HG02938 (cell line): ENCODE results near the gene PHKA1.
"Not testable (repeated sequence)": the region's sequence is repeated elsewhere in the genome, so short reads cannot be mapped to it uniquely, and the experiment has no call there.

Experiments
- ATAC-seq: cut with Tn5 transposase; IDR thresholded peaks from one replicate; pipeline ENCODE4 v1.9.1; 2021; ENCODE audit warnings: mild to moderate bottlenecking, moderate library complexity; ENCODE audit not compliant: unreplicated experiment

Gene PHKA1

DNA sequence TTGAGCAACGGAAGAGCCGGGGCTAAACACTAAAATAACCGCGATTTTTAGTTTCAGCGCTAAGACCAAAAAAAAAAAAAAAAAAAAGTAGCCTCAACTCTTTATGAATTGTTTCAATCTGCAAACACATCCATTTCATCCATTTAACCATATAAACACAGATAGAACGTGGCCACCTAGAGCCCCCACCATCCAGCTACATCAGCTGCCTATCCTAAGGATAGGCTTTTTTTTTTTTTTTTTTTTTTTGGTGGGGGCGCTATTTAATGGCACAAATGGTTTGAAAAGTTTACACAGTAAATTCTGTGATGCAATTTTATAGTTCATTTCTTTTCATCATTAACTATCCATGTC, 141.0 kb downstream of the PHKA1 start:
- peak; percentile 23 for ATAC-seq

DNA sequence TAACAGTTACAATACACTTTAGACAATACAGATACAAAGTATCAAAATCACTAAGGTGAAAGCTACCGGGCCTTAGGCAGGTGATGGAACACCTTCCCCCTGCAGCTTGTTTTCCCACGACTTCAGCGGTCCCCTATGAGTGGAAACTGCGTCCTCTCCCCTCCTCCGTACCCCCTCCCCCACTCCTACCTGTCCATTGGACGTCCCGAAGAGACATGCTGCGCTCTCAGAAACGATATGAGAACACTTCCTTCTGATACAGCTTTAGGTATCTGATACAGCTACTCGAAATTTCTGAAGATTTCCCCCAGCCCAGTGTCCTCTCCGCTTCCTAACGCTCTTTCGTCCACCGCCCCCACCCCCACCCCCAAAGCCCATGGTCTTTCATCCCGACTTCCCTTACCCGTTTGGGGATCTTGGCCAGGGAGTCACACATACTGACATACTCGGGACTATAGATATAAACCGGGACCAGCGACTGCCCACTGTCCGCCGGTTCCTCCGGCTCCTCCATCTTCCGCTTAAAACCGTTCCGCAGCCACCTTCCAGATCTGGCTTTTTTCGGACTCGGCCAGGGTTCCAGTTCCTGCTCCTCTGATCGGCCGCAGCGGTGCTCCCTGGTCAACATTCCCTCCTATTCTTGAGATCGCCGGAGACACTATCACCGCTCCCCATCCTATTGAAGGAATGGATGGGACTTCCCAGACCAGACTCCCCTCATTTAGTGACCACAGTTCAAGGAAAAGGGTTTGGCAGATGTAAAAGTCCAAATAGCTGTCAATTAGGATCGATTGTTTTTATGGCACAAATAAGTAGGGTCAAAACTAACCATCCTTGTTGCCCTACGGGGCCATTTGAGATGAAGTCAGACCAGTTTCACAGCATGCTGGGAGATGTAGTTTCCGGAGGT, 141.6 kb downstream of the PHKA1 start, which contains the start of gene HDAC8:
Gene HDAC8 (minus strand): TSS at position 596 of the 910 bp plus-strand sequence. CDS start 82 bp downstream, at position 514.
- ATAC-seq, result peak; percentile 97

DNA sequence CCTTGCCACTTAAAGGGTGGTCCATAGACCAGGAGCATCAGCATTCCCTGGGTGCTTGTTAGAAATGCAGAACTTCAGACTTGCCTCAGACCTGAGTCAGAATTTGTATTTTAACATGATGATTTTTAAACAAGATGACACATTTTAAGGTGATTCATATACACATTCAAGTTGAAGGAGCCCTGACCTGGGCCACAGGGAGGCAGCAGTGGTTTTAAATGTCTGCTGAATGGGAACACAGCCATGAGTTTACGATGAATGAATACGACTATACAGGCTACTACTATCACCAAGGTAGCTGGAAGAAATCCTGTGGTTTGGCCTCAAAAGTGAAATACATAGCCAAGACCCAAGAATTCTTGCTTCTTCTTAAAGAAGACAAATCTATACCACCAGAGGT, 144.3 kb downstream of the PHKA1 start:
- no peak for ATAC-seq

GRCh38 chrX:72568406-72569092, 145.6 kb downstream of the PHKA1 start:
- no peak for ATAC-seq

GRCh38 chrX:72566448-72566847, 147.7 kb downstream of the PHKA1 start:
- ATAC-seq, result no peak

DNA sequence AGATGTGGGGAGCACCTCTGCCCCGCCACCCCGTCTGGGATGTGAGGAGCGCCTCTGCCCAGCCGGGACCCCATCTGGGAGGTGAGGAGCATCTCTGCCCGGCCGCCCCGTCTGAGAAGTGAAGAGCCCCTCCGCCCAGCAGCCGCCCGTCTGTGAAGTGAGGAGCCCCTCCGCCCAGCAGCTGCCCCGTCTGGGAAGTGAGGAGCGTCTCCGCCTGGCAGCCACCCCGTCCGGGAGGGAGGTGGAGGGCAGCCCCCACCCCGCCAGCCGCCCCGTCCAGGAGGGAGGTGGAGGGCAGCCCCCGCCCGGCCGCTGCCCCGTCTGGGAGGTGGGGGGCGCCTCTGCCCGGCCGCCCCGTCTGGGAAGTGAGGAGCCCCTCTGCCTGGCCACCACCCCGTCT, 154.5 kb downstream of the PHKA1 start:
- not testable (repeated sequence) for ATAC-seq

GRCh38 chrX:72554448-72555140, 159.5 kb downstream of the PHKA1 start:
- ATAC-seq, result no peak

GRCh38 chrX:72552443-72552842, 161.7 kb downstream of the PHKA1 start:
- not testable (repeated sequence) for ATAC-seq

DNA sequence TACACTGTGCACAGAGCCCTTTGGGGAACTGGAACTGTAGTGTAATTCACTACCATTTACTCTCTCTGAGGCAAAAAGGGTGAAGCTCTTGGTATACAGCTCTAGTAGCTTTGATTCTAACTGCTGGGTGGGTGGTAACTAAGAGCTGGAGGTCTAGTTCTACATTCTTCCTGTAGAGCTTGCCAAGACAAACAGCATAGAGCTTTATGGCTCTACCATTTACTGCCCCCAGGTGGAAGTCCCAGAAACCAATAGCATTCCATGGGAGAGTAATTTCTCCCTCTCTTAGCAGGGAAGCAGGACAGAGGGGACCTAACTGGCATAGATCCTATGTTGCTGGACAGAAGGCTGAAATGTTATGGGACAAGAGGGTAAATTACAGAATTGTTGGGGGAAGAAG, 168.1 kb downstream of the PHKA1 start:
- ATAC-seq, result no peak

- no peak for ATAC-seq
Measured at GRCh38 chrX:72540318-72540717, 173.8 kb downstream of the PHKA1 start.

DNA sequence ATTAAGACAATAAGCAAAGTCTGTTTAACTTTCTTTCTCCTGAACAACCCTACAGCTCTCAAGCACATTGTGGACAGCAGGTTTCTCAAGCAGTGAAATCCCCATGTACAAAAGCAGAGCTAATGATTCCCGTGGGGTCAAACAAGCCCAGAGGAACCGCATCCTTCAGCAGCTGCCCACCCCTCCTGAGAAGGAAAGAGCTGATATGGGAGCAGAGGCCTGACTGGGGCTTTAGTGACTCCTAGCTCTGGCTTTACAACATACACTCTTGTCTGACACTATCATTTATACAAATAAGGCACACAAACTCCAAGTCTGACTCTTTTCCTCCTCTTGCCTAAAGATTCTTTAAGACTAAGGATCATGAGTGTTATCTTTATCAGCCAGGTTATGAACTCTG, 174.3 kb downstream of the PHKA1 start:
- no peak for ATAC-seq

GRCh38 chrX:72536542-72536941, 177.6 kb downstream of the PHKA1 start:
- ATAC-seq, result no peak

DNA sequence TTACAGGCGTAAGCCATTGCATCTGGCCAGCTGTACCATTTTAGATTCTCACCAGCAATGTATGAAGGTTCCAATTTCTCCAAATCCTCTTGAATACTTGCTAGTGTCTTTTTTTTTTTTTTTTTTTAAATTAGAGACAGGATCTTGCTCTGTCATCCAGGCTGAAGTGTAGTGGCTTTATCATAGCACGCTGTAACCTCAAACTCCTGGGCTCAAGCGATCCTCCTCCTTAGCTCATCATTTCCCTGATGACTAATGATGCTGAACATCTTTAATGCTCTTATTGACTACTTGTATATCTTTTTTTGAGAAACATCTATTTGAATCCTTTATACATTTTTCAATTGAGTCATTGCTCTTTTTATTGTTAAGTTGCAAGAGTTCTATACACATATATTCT, 181.7 kb downstream of the PHKA1 start:
- ATAC-seq, result no peak
